Dermis blood vessel endothelial cell (primary cell): ENCODE data around the gene ERCC6. TPM values are rescaled to one million over a fixed set of nuclear protein-coding genes. Genes with fewer than 3 reads are reported as not detected.

Source experiments
- DNase-seq: peaks from one replicate; pipeline ENCODE4 v3.0.0; 2010
- total RNA-seq: library from RNA; depleted of rRNA; stranded (reverse); fragments of >200 nt; gene quantifications from 2 replicates; pipeline ENCODE4 v1.2.3, GENCODE V29; 2014

Gene ERCC6
- total RNA-seq, 1 donor from 2014 or later = 14.5 TPM

- no peak for DNase-seq
Observed at GRCh38 chr10:49508654-49509053, 30.3 kb downstream of the ERCC6 start.

- no peak for DNase-seq
Observed at GRCh38 chr10:49508249-49508648, 30.7 kb downstream of the ERCC6 start.

- DNase-seq = no peak
Observed at GRCh38 chr10:49505589-49505988, 33.3 kb downstream of the ERCC6 start.

- DNase-seq = no peak
Observed at GRCh38 chr10:49505076-49505475, 33.8 kb downstream of the ERCC6 start.

- no peak for DNase-seq
Observed at GRCh38 chr10:49504528-49504927, 34.4 kb downstream of the ERCC6 start.

- peak; percentile 23 for DNase-seq
Observed at GRCh38 chr10:49502358-49502757, 36.6 kb downstream of the ERCC6 start.

DNA sequence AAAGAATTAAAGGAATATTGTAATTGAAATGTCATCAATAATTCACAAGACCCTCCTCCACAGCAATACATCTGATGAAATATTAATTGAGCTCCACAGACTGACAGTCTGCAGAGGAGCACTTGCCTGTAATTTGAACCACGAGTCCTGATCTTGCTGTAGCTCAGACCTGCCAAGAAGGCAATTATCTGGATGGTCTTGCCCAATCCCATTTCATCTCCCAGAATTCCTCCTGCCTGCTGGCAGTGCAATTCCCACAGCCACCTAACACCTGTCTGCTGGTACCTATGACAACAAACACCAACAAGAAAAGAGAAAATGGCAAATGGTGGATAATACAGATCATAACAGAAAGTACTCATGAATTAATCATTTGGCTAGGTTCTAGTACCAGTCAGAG lies 38.5 kb downstream of the ERCC6 start:
- no peak for DNase-seq

- DNase-seq = no peak
Observed at GRCh38 chr10:49499305-49499851, 39.5 kb downstream of the ERCC6 start.

GRCh38 chr10:49498425-49498824 lies 40.5 kb downstream of the ERCC6 start:
- DNase-seq = no peak

- DNase-seq = no peak
Observed at GRCh38 chr10:49497358-49497757, 41.6 kb downstream of the ERCC6 start.

GRCh38 chr10:49488056-49488717 lies 50.7 kb downstream of the ERCC6 start:
- peak; percentile 36 for DNase-seq

GRCh38 chr10:49486738-49487137 lies 52.2 kb downstream of the ERCC6 start:
- DNase-seq = no peak

DNA sequence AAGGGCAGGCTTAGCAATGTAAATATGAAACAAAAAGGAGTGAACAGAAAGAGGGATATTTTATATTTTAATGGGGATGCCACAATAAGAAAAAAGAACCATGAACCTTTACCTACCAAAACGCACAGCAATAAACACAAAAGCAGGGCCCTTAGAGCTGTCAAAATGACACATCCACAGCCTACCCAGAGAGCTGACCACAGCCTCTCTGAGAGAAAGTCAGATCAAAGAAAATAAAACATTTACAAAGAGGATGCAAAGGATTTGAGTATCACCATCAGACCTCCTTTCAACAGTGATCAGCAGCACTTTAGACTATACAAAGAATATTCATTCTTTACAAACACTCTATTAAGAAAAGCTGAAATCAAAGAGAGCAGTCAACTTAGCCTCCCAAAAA lies 52.9 kb downstream of the ERCC6 start:
- DNase-seq = no peak

GRCh38 chr10:49484486-49485235 lies 54.3 kb downstream of the ERCC6 start:
- no peak for DNase-seq

DNA sequence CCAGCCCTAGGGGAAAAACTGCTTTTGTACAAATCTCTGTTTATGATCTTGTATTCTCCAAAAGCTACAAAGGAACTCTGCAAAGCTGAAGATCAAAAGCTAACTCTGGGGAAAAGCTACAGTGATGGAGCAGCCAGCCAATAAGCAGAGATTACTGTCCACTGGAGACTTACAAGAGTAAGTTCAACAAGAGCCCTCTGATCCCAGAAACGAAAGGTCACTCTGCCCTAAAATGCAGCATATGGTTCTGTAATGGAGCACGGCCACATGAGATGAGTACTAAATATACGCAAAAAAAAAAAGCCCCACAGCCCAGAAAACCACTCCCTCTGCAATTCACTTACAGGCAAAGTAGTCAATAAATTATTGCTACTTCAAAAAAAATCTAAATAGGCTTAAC lies 60.1 kb downstream of the ERCC6 start:
- DNase-seq = no peak

DNA sequence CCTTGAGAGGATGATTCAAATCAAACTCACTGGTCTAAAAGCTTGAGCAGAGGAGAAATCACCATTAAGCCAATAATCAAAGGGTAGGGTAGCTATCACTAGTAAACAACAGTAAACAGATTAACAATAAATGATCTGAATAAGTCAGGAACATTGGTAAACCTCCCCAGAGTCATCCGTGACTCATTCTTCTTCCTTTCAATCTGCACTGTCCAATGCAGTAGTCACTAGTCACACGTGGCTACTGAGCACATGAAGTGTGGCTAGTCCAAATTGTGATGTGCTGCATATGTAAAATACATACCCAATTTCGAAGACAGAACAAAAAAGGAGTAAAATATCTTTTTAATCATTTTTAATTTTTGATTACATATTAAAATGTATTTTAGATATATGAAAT lies 64.0 kb downstream of the ERCC6 start:
- peak; percentile 41 for DNase-seq

GRCh38 chr10:49471532-49471931 lies 67.4 kb downstream of the ERCC6 start:
- DNase-seq = no peak

DNA sequence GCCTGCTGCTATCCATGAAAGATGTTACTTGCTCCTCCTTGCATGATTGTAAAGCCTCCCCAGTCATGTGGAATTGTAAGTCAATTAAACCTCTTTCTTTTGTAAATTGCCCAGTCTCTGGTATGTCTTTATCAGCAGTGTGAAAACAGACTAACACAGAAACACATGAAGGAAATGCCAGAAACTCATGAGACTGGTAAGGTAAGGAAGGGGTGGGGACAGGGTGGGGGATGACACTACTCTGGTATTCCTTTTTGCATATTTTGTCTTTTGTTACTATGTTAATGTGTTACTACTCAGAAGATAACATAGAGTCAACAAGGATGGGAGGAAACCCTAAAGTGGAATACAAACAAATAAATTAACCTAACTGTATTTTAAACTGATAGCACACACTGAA lies 73.2 kb downstream of the ERCC6 start:
- DNase-seq = no peak

Other genes starting within 250 kb of the ERCC6 start
- not detected in 2 replicates for gene C10orf71, start 240.0 kb downstream of the ERCC6 start, total RNA-seq
- gene DRGX, start 143.0 kb downstream of the ERCC6 start, total RNA-seq = not detected in 2 replicates
- gene SLC18A3, start 71.2 kb upstream of the ERCC6 start, total RNA-seq = not detected in 2 replicates
- gene CHAT, start 74.9 kb upstream of the ERCC6 start, total RNA-seq = not detected in 2 replicates
- not detected in 2 replicates for gene C10orf53, start 140.5 kb upstream of the ERCC6 start, total RNA-seq
- 0.33 and 0.85 TPM in 2 replicates for gene OGDHL, start 223.2 kb upstream of the ERCC6 start, total RNA-seq